MCF 10A (cell line): ENCODE data around the gene RBM11. TPM values are rescaled to one million over a fixed set of nuclear protein-coding genes. Genes with fewer than 3 reads are reported as not detected.

Experiments
- BruUV-seq: library from RNA; stranded (reverse); fragments of 400-500 nt; replicated peaks from 2 replicates; lab custom pipeline; 2021; lab: Mats Ljungman, UMichigan
- CTCF ChIA-PET: fragments of 300-600 bp; sonication (Branson Sonifier 250); formaldehyde crosslinking; extraction: SDS; loops from one replicate; lab custom pipeline; 2021; ENCODE audit warnings: antibody characterized with exemption, inconsistent platforms; lab: Yijun Ruan, JAX
- POLR2A ChIA-PET: fragments of 300-600, 350-650 bp; sonication (Branson Sonifier 250); formaldehyde crosslinking; extraction: SDS; loops from one replicate; lab custom pipeline; 2020; ENCODE audit warnings: antibody characterized with exemption, inconsistent platforms; lab: Yijun Ruan, JAX
- DNase-seq: peaks from one replicate; pipeline ENCODE4 v3.0.0-alpha.2; 2018; ENCODE audit not compliant: unreplicated experiment
- H3K27ac Mint-ChIP-seq: one replicate; pipeline ENCODE4 v1.8.0; 2022; ENCODE audit warnings: mild to moderate bottlenecking, low read depth, mixed read lengths; ENCODE audit not compliant: unreplicated experiment
- H3K27me3 Mint-ChIP-seq: one replicate; pipeline ENCODE4 v1.8.0; 2022; ENCODE audit warnings: mixed read lengths; ENCODE audit not compliant: insufficient read depth, unreplicated experiment
- H3K36me3 Mint-ChIP-seq: one replicate; pipeline ENCODE4 v1.8.0; 2022; ENCODE audit warnings: mild to moderate bottlenecking, moderate library complexity, mixed read lengths; ENCODE audit not compliant: insufficient read depth, unreplicated experiment
- H3K4me1 Mint-ChIP-seq: one replicate; pipeline ENCODE4 v1.8.0; 2022; ENCODE audit warnings: mixed read lengths; ENCODE audit not compliant: insufficient read depth, unreplicated experiment
- H3K4me3 Mint-ChIP-seq: one replicate; pipeline ENCODE4 v1.8.0; 2022; ENCODE audit warnings: mild to moderate bottlenecking, moderate library complexity, mixed read lengths; ENCODE audit not compliant: unreplicated experiment
- H3K9me3 Mint-ChIP-seq: one replicate; pipeline ENCODE4 v1.8.0; 2022; ENCODE audit warnings: mixed read lengths; ENCODE audit not compliant: unreplicated experiment
- CTCF ChIP-seq: fragments of 200-600 bp; IDR thresholded peaks from one replicate; pipeline ENCODE4 v1.8.0; 2022; ENCODE audit warnings: antibody characterized with exemption, mild to moderate bottlenecking; ENCODE audit not compliant: unreplicated experiment
- intact Hi-C: fragments of 100-400 bp; cut with micrococcal nuclease; formaldehyde crosslinking; loops from 2 replicates; pipeline ENCODE4 v1.14.1; 2022
- total RNA-seq: library from RNA; stranded (reverse); gene quantifications from 2 replicates; pipeline ENCODE4 v1.2.3, GENCODE V29; 2022

RBM11 gene
- total RNA-seq, 1 experiment from 2014 or later = 3.9 TPM

- Mint-ChIP-seq H3K4me3 (no peak overlapping the region), H3K27ac (no peak overlapping the region), H3K4me1 (no peaks in the 10 kb centered on the region), H3K36me3 (no peaks in the 10 kb centered on the region), H3K27me3 (peaks cover 53% of the 10 kb centered on the region), H3K9me3 (no peaks in the 10 kb centered on the region)
- POLR2A ChIA-PET = interaction anchor here (0.7 kb wide), 1 partner anchor 214 kb away, joined by 3 read pairs; no protein-coding TSS in a partner anchor
- intact Hi-C loops = no loop called here
- DNase-seq = no peak
- CTCF ChIA-PET = interaction anchor here (0.6 kb wide), 1 partner anchor 579 kb away, joined by 4 read pairs; no protein-coding TSS in a partner anchor
- no TSS peak for BruUV-seq
- no peak for TF ChIP-seq CTCF
Observed at GRCh38 chr21:14213164-14213563, 2.8 kb upstream of the RBM11 start.

DNA sequence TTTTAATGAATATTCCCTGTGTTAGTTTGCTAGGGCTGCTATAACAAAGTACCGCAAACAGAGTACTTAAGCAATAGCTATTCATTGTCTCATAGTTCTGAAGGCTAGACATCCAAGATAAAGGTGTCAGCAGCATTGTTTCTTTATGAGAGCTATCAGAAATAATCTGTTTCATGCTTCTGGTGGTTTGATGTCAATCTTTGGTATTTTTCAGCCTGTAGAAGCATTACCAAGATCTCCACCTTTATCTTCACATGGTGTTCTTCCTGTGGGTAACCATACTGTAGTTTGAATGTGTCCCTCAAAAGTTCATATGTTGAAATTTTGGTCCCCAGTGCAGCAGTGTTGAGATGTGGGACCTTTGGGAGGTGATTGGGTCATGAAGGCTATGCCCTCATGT, 7.4 kb downstream of the RBM11 start:
- no peak for TF ChIP-seq CTCF
- intact Hi-C loops = no loop called here
- Mint-ChIP-seq H3K9me3 (no peaks in the 10 kb centered on the region), H3K4me1 (no peaks in the 10 kb centered on the region), H3K27me3 (no peaks in the 10 kb centered on the region), H3K36me3 (no peaks in the 10 kb centered on the region), H3K27ac (no peak overlapping the region), H3K4me3 (no peak overlapping the region)
- BruUV-seq = no TSS peak
- ChIA-PET POLR2A (interaction anchor here (0.6 kb wide), 1 partner anchor 1229 kb away, joined by 5 read pairs; no protein-coding TSS in a partner anchor), CTCF (no interaction called here)
- no peak for DNase-seq

DNA sequence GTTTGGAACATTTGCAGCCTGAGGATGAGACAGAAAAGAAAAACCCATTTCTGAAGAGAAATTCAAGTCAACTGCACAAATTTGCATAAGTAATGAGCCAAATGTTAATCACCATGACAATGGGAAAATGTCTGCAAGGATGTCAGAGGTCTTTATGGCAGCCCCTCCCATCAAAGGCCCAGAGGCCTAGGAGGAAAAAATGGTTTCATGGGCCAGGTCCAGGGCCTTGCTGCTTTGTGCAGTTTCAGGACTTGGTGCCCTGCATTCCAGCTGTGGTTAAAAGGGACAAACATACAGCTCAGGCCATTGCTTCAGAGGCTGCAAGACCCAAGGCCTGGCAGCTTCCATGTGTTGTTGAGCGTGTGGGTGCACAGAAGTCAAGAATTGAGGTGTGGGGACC, 13.4 kb downstream of the RBM11 start:
- no peak for DNase-seq
- H3K36me3 Mint-ChIP-seq = no peaks in the 10 kb centered on the region
- H3K4me3 Mint-ChIP-seq = no peak overlapping the region
- H3K4me1 Mint-ChIP-seq = no peaks in the 10 kb centered on the region
- H3K27ac Mint-ChIP-seq = no peak overlapping the region
- BruUV-seq = no TSS peak
- ChIA-PET CTCF (no interaction called here), POLR2A (interaction anchor here (1.0 kb wide), 1 partner anchor 13 kb away, joined by 3 read pairs; no protein-coding TSS in a partner anchor)
- intact Hi-C loops = no loop called here
- H3K27me3 Mint-ChIP-seq = no peaks in the 10 kb centered on the region
- TF ChIP-seq CTCF = no peak
- peaks cover 15% of the 10 kb centered on the region for H3K9me3 Mint-ChIP-seq

- Mint-ChIP-seq H3K36me3 (no peaks in the 10 kb centered on the region), H3K4me3 (no peak overlapping the region), H3K27ac (no peak overlapping the region), H3K4me1 (no peaks in the 10 kb centered on the region), H3K27me3 (no peaks in the 10 kb centered on the region), H3K9me3 (peaks cover 5% of the 10 kb centered on the region)
- no peak for TF ChIP-seq CTCF
- no peak for DNase-seq
- CTCF ChIA-PET = no interaction called here
- POLR2A ChIA-PET = no interaction called here
- intact Hi-C loops = no loop called here
- no TSS peak for BruUV-seq
Observed at GRCh38 chr21:14235101-14235500, 19.1 kb downstream of the RBM11 start.
